ENCODE measurements around the gene LANCL3. TPM values are rescaled to one million over a fixed set of nuclear protein-coding genes. Genes with fewer than 3 reads are reported as not detected.

The LANCL3 gene
- total RNA-seq, 1 experiment from 2014 or later: 0.26 TPM

DNA sequence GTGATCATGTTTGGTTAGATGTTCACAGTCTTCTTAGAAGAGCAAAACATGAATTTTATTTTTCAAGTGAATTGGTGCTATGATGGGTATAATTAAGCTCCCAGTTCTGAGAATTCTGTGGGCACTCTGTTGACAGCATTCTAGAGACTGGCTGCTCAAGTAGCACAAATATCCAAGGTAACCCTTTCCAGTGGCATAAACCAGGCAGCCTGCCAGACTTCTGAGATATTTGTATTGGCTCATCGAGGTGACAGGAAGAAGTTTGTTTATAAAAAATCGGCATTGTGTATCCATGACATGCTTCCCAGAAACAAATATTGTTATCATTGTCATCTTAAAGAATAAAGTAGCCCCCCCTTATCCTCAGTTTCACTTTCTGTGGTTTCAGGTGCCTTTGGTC is 28.3 kb downstream of the LANCL3 start:
- H3K27me3 ChIP-seq (ENCODE audit: insufficient read depth, low read length): no peaks in the 10 kb centered on the region
- H3K9me3 Mint-ChIP-seq: peaks cover 36 to 55% of the 10 kb centered on the region in 2 experiments

More for the DNA sequence above, 28.3 kb downstream of the LANCL3 start:
- Mint-ChIP-seq H3K36me3 (ENCODE audit: insufficient read depth in 1 of 3, low read depth in 3 of 3) (no peaks in the 10 kb centered on the region; a peak in 2 of 7 replicates), H3K4me1 (0 out of 4 replicates have a peak, but pooled peaks cover 0 to 2% of the 10 kb centered on the region in 2 experiments), H3K27ac (no peak overlapping the region), H3K4me3 (no peak overlapping the region), H3K27me3 (ENCODE audit: low read depth) (no peaks in the 10 kb centered on the region; the same call in 1 of the 2 replicates)
- H2AK5ac ChIP-seq (ENCODE audit: insufficient read length, low read length): no peak overlapping the region
- H3K23me2 ChIP-seq (ENCODE audit: insufficient read length, low read depth, low read length, poor library complexity, severe bottlenecking): no peaks in the 10 kb centered on the region
- no peak overlapping the region for H3K27ac ChIP-seq (ENCODE audit: insufficient read length, low read depth, low read length)
- H4K20me1 ChIP-seq (ENCODE audit: control insufficient read depth, insufficient read depth, insufficient read length): no peaks in the 10 kb centered on the region
- no peak overlapping the region for H2AFZ ChIP-seq (ENCODE audit: low read length)
- H3K23ac ChIP-seq (ENCODE audit: insufficient read length, low read depth, low read length): no peak overlapping the region
- H2BK12ac ChIP-seq (ENCODE audit: insufficient read length, low read depth, low read length): no peak overlapping the region
- DNase-seq: no peak
- no peak overlapping the region for H3K56ac ChIP-seq (ENCODE audit: insufficient read length, low read depth, low read length)
- H4K5ac ChIP-seq (ENCODE audit: insufficient read length, low read depth, low read length): no peak overlapping the region
- WGBS (ENCODE audit: extremely low coverage, insufficient read length, low lambda C conversion rate): no CpG with 5 or more reads among the region's 2 CpGs
- TF ChIP-seq, protein P1, sequence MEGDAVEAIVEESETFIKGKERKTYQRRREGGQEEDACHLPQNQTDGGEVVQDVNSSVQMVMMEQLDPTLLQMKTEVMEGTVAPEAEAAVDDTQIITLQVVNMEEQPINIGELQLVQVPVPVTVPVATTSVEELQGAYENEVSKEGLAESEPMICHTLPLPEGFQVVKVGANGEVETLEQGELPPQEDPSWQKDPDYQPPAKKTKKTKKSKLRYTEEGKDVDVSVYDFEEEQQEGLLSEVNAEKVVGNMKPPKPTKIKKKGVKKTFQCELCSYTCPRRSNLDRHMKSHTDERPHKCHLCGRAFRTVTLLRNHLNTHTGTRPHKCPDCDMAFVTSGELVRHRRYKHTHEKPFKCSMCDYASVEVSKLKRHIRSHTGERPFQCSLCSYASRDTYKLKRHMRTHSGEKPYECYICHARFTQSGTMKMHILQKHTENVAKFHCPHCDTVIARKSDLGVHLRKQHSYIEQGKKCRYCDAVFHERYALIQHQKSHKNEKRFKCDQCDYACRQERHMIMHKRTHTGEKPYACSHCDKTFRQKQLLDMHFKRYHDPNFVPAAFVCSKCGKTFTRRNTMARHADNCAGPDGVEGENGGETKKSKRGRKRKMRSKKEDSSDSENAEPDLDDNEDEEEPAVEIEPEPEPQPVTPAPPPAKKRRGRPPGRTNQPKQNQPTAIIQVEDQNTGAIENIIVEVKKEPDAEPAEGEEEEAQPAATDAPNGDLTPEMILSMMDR (conservative IDR thresholded peaks at IDR 0.05): no peak
- no peak overlapping the region for H2BK15ac ChIP-seq (ENCODE audit: low read depth, low read length)
- H3K4me2 ChIP-seq (ENCODE audit: insufficient read depth, insufficient read length, low read length): no peak overlapping the region
- H3K79me2 ChIP-seq (ENCODE audit: insufficient read depth, low read length): no peaks in the 10 kb centered on the region
- H2BK5ac ChIP-seq (ENCODE audit: insufficient read length, low read length): no peak overlapping the region
- H3K18ac ChIP-seq (ENCODE audit: insufficient read length, low read depth, low read length): no peak overlapping the region
- H4K91ac ChIP-seq (ENCODE audit: insufficient read length, low read depth, low read length): no peak overlapping the region
- H3K79me1 ChIP-seq (ENCODE audit: insufficient read depth, low read depth, low read length, poor library complexity, severe bottlenecking): no peaks in the 10 kb centered on the region
- no peaks in the 10 kb centered on the region for H3K4me1 ChIP-seq (ENCODE audit: insufficient read depth, low read length)
- H4K8ac ChIP-seq (replicated peaks; ENCODE audit: insufficient read length, low read depth, low read length): no peak overlapping the region
- no peak overlapping the region for H3K9ac ChIP-seq (ENCODE audit: extremely low read depth, insufficient read length, low read length)
- H2BK20ac ChIP-seq (ENCODE audit: low read depth, low read length, poor library complexity, severe bottlenecking): no peak overlapping the region
- H3K9me3 ChIP-seq (ENCODE audit: control insufficient read depth, low read depth, low read length): no peaks in the 10 kb centered on the region
- no peak overlapping the region for H3K14ac ChIP-seq (ENCODE audit: insufficient read depth, low read length)
- no peak overlapping the region for H3T11ph ChIP-seq (ENCODE audit: low read length)
- H2BK120ac ChIP-seq (ENCODE audit: low read depth, low read length, poor library complexity, severe bottlenecking): no peak overlapping the region
- no peak overlapping the region for H3K4ac ChIP-seq (ENCODE audit: low read depth, low read length)
